Measurements from ENCODE around the gene C19orf85. TPM values are rescaled to one million over a fixed set of nuclear protein-coding genes. Genes with fewer than 3 reads are reported as not detected.
"Not testable (repeated sequence)": the region's sequence is repeated elsewhere in the genome, so short reads cannot be mapped to it uniquely, and the experiment has no call there.

Gene C19orf85
- total RNA-seq, 4 donors from 2014 or later, result not detected

DNA sequence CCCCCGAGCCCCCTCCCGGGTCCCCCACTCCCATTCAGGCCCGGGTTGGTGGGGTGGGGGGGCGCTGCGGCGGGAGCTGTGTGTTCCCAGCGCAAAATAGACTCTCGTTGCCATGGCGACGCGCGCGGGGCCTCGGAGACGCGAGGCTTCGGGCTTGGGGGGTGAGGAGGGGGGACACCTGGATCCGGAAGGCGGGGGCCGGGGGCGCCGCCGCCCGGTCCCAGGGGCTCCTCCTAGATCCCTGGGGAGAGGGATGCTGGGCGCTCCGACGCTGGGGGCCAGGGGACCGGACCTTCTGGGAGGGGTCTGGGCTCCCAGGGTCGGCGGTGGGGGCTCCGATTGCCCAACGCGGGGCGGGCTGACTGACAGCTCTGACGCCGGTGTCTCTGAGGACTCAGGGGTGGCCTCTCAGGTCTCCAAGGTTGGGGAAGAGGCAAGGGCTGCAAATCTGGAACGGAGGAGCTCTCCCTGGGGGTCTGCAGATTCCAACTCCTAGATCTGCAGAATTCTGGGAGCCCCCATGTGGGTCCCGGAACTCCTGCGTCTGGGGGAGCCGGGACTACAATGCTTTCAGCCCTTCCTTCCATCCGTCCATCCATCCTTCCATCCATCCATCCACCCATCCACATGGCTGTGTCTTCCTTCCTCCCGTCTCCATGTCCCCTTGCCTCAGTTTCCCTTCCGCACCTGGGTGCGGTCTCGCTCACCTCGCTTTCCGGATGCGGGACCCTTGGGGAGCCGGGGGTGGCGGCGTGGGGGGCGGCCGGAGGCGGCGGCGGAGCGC, 12.4 kb downstream of the C19orf85 start:
- no peak for DNase-seq (ENCODE audit: low spot score in 2 of 2)
- WGBS, result 3% methylated on average over 23 of the region's 57 CpGs
- TF ChIP-seq, protein P1, sequence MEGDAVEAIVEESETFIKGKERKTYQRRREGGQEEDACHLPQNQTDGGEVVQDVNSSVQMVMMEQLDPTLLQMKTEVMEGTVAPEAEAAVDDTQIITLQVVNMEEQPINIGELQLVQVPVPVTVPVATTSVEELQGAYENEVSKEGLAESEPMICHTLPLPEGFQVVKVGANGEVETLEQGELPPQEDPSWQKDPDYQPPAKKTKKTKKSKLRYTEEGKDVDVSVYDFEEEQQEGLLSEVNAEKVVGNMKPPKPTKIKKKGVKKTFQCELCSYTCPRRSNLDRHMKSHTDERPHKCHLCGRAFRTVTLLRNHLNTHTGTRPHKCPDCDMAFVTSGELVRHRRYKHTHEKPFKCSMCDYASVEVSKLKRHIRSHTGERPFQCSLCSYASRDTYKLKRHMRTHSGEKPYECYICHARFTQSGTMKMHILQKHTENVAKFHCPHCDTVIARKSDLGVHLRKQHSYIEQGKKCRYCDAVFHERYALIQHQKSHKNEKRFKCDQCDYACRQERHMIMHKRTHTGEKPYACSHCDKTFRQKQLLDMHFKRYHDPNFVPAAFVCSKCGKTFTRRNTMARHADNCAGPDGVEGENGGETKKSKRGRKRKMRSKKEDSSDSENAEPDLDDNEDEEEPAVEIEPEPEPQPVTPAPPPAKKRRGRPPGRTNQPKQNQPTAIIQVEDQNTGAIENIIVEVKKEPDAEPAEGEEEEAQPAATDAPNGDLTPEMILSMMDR (IDR thresholded peaks at IDR 0.05), result no peak
- TF ChIP-seq POLR2AphosphoS5 (IDR thresholded peaks at IDR 0.05) (no peak), POLR2A (IDR thresholded peaks at IDR 0.05) (no peak), EP300 (IDR thresholded peaks at IDR 0.05) (no peak)
- Histone ChIP-seq H3K27ac (no peak overlapping the region), H3K27me3 (peaks cover 41% of the 10 kb centered on the region), H3K36me3 (peaks cover 20% of the 10 kb centered on the region), H3K4me1 (peaks cover 33% of the 10 kb centered on the region), H3K4me3 (peak overlapping the region; percentile 44), H3K9me3 (no peaks in the 10 kb centered on the region)

DNA sequence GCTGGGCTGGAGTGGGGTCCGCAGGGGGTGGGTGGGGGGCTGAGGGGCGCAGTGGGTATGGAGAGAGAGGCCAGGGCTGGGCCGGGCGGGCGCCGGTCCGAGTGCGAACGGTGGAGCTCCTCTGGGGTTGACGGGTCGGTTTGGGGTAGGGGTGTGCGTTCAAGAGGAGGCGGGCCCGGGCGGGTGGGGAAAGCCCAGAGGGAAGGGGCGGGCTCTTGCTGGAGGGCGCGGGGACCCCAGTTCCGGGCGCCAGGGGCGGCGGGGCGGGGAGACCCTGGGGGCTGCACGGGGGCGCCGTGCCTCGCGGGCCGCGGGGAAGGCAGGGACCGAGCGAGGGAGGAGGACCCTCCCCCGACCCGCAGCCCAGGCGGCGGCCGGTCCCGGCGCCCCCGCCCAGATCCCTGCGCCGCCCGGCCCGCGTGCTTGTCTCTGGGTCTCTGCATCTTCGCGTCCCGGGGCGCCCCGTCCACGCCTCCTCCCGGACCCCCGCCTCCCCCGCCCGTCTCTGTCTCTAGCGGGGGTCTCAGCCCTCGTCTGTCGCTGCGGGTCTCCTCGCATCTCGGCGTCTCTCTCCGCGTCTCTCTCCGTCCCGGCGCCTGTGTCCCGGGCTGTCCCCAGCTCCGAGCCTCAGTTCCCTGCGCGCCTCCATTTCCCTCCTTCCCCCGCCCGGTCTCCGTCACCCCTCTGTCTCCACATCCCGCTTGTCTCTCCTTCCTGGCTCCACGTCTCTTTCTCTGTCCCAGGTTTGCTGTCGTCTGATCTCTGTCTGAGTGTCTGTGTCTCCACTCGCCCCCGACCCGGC, 13.2 kb downstream of the C19orf85 start:
- H3K27ac ChIP-seq, result no peak overlapping the region
- WGBS, result 2% methylated on average over 36 of the region's 80 CpGs
- no peak for DNase-seq (ENCODE audit: low spot score in 2 of 2)

DNA sequence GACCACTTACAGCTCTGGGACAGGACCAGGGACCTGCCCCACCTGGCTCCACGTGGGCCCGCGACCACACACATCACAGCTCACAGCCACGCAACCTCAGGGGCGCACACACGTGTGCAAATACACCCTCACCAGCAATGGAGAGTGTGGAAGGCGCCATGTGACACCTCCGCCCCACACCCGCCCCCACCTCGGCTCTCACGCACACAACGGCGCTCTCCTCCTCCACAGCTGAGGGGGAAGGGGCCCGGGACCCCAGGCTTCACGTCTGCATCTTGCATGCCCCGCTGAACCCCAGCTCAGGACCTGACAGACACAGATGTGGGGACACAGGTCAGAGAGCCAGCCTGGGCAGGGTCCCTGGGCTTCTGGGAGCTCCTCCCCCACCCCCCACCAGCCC, 15.1 kb downstream of the C19orf85 start:
- peaks cover 56% of the 10 kb centered on the region for H3K27me3 ChIP-seq
- H3K4me1 ChIP-seq, result peaks cover 43% of the 10 kb centered on the region
- whole genome bisulfite sequencing, result 44% methylated on average over 12 of the region's 16 CpGs
- TF ChIP-seq EP300 (IDR thresholded peaks at IDR 0.05), result no peak
- no peak for TF ChIP-seq POLR2AphosphoS5 (IDR thresholded peaks at IDR 0.05)
- TF ChIP-seq, protein P1 (IDR thresholded peaks at IDR 0.05), result no peak
- no peak for TF ChIP-seq POLR2A (IDR thresholded peaks at IDR 0.05)
- no peaks in the 10 kb centered on the region for H3K9me3 ChIP-seq
- no peak for DNase-seq (ENCODE audit: low spot score in 2 of 2)
- no peak overlapping the region for H3K27ac ChIP-seq
- no peaks in the 10 kb centered on the region for H3K36me3 ChIP-seq
- no peak overlapping the region for H3K4me3 ChIP-seq

More for the DNA sequence above, 13.2 kb downstream of the C19orf85 start:
- peak overlapping the region; percentile 44 for H3K4me3 ChIP-seq
- TF ChIP-seq, protein P1 (IDR thresholded peaks at IDR 0.05), result no peak
- no peak for TF ChIP-seq POLR2AphosphoS5 (IDR thresholded peaks at IDR 0.05)
- no peak for TF ChIP-seq EP300 (IDR thresholded peaks at IDR 0.05)
- TF ChIP-seq POLR2A (IDR thresholded peaks at IDR 0.05), result no peak
- H3K4me1 ChIP-seq, result peaks cover 39% of the 10 kb centered on the region
- peaks cover 16% of the 10 kb centered on the region for H3K36me3 ChIP-seq
- H3K9me3 ChIP-seq, result no peaks in the 10 kb centered on the region
- H3K27me3 ChIP-seq, result peaks cover 44% of the 10 kb centered on the region

DNA sequence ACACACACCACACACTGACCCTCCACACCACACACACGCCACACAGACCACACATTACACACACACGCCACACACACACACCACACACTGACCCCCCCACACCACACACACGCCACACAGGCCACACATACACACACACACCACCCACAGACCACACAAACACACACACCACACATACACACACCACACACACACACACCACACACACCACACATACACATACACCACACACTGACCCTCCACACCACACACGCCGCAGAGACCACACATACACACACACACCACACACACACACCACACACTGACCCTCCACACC, 16.4 kb downstream of the C19orf85 start:
- Histone ChIP-seq H3K4me1 (peaks cover 43% of the 10 kb centered on the region), H3K27me3 (peaks cover 70% of the 10 kb centered on the region)
- H3K4me3 ChIP-seq; H3K36me3 ChIP-seq; H3K9me3 ChIP-seq; H3K27ac ChIP-seq; DNase-seq (ENCODE audit: low spot score in 2 of 2): not testable (repeated sequence)
- WGBS, result 72% methylated on average over 5 of the region's 5 CpGs

DNA sequence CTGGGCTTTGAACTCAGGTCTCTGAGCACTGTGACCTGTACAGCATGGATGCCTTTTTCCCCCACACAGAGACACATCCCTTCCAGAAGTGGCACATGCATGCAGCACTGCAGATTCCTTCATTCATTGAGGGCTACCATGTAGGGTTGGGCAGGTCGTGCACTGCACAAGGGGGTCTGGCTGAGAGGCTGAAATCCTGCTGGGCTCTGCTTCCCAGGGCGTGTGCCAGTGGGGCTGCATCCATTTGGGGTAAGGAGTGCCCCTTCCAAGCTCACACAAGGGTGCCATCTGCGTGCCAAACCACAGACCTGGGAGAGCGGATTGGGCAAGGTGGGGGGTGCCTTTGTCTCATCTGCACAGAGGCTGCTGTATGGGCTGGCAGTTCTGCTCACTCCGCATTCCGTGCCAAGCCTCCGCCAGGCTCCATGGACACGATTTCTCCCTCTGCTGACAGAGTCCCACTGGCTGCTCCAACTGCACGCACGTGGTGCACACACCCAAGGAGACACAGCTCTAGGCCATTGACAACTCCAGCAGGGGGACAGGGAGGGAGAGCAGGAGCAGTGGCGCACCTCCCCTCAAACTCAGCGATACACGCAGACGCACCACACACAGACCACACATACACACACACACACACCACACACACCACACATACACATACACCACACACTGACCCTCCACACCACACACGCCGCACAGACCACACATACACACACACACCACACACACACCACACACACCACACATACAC, 17.0 kb downstream of the C19orf85 start:
- peaks cover 43% of the 10 kb centered on the region for H3K4me1 ChIP-seq
- H3K27ac ChIP-seq, result no peak overlapping the region
- no peaks in the 10 kb centered on the region for H3K36me3 ChIP-seq
- peaks cover 72% of the 10 kb centered on the region for H3K27me3 ChIP-seq
- no peaks in the 10 kb centered on the region for H3K9me3 ChIP-seq
- no peak for TF ChIP-seq POLR2A (IDR thresholded peaks at IDR 0.05)
- TF ChIP-seq POLR2AphosphoS5 (IDR thresholded peaks at IDR 0.05), result no peak
- TF ChIP-seq, protein P1 (IDR thresholded peaks at IDR 0.05), result no peak
- TF ChIP-seq EP300 (IDR thresholded peaks at IDR 0.05), result no peak
- WGBS, result 24% methylated on average over 6 of the region's 16 CpGs
- H3K4me3 ChIP-seq, result no peak overlapping the region
- no peak for DNase-seq (ENCODE audit: low spot score in 2 of 2)

Data from suprapubic skin (tissue), 4 donors.